H9 (cell line): ENCODE data around the gene PLK3. TPM values are rescaled to one million over a fixed set of nuclear protein-coding genes. Genes with fewer than 3 reads are reported as not detected.

Experiments
- DNase-seq: peaks from one replicate; pipeline ENCODE4 v3.0.0-alpha.2; 2017
- H2AFZ ChIP-seq: one replicate; pipeline ENCODE4 v1.6.1; 2013; ENCODE audit warnings: mild to moderate bottlenecking, low read length, control low read depth, moderate library complexity
- H2AK5ac ChIP-seq: 2 replicates; pipeline ENCODE4 v1.6.1; 2013; ENCODE audit warnings: low read length, control low read depth, mixed read lengths; ENCODE audit not compliant: insufficient read length
- H2BK120ac ChIP-seq: one replicate; pipeline ENCODE4 v1.6.1; 2013; ENCODE audit warnings: low read depth, mild to moderate bottlenecking, low read length, control low read depth, inconsistent platforms; ENCODE audit not compliant: poor library complexity, severe bottlenecking
- H2BK12ac ChIP-seq: 2 replicates; pipeline ENCODE4 v1.6.1; 2013; ENCODE audit warnings: low read length, control low read depth, mixed read lengths, low read depth; ENCODE audit not compliant: insufficient read length
- H2BK15ac ChIP-seq: 2 replicates; pipeline ENCODE4 v1.6.1; 2013; ENCODE audit warnings: low read depth, low read length, control low read depth
- H2BK20ac ChIP-seq: one replicate; pipeline ENCODE4 v1.6.1; 2013; ENCODE audit warnings: low read depth, mild to moderate bottlenecking, low read length, control low read depth, inconsistent platforms; ENCODE audit not compliant: poor library complexity, severe bottlenecking
- H2BK5ac ChIP-seq: 2 replicates; pipeline ENCODE4 v1.6.1; 2013; ENCODE audit warnings: low read length, control low read depth, mixed read lengths; ENCODE audit not compliant: insufficient read length
- H3K14ac ChIP-seq: 2 replicates; pipeline ENCODE4 v1.6.1; 2013; ENCODE audit warnings: low read length, control low read depth; ENCODE audit not compliant: insufficient read depth
- H3K18ac ChIP-seq: 2 replicates; pipeline ENCODE4 v1.6.1; 2013; ENCODE audit warnings: low read depth, mild to moderate bottlenecking, mixed read lengths, low read length, control low read depth; ENCODE audit not compliant: insufficient read length
- H3K23ac ChIP-seq: 2 replicates; pipeline ENCODE4 v1.6.1; 2013; ENCODE audit warnings: low read length, control low read depth, mixed read lengths, low read depth; ENCODE audit not compliant: insufficient read length
- H3K23me2 ChIP-seq: 2 replicates; pipeline ENCODE4 v1.6.1; 2013; ENCODE audit warnings: low read depth, mild to moderate bottlenecking, mixed read lengths, low read length, control low read depth; ENCODE audit not compliant: insufficient read length, poor library complexity, severe bottlenecking
- H3K27ac ChIP-seq: 2 replicates; pipeline ENCODE4 v1.5.1; 2013; ENCODE audit warnings: low read length, control low read depth, mixed read lengths, low read depth; ENCODE audit not compliant: insufficient read length
- H3K27me3 ChIP-seq: 2 replicates; pipeline ENCODE4 v1.6.1; 2013; ENCODE audit warnings: low read length, control low read depth, inconsistent platforms; ENCODE audit not compliant: insufficient read depth
- H3K4ac ChIP-seq: 2 replicates; pipeline ENCODE4 v1.6.1; 2013; ENCODE audit warnings: low read depth, mild to moderate bottlenecking, control low read depth, inconsistent platforms, low read length, moderate library complexity
- H3K4me1 ChIP-seq: 2 replicates; pipeline ENCODE4 v1.6.1; 2013; ENCODE audit warnings: low read length, control low read depth, inconsistent platforms; ENCODE audit not compliant: insufficient read depth
- H3K4me2 ChIP-seq: 2 replicates; pipeline ENCODE4 v1.6.1; 2013; ENCODE audit warnings: low read length, control low read depth, mixed read lengths; ENCODE audit not compliant: insufficient read length, insufficient read depth
- H3K56ac ChIP-seq: 2 replicates; pipeline ENCODE4 v1.6.1; 2013; ENCODE audit warnings: low read depth, mild to moderate bottlenecking, mixed read lengths, low read length, control low read depth; ENCODE audit not compliant: insufficient read length
- H3K79me1 ChIP-seq: 2 replicates; pipeline ENCODE4 v1.6.1; 2013; ENCODE audit warnings: low read depth, mild to moderate bottlenecking, moderate library complexity, low read length, control low read depth, inconsistent platforms; ENCODE audit not compliant: insufficient read depth, poor library complexity, severe bottlenecking
- H3K79me2 ChIP-seq: 2 replicates; pipeline ENCODE4 v1.6.1; 2013; ENCODE audit warnings: low read length, control low read depth, inconsistent platforms; ENCODE audit not compliant: insufficient read depth
- H3K9ac ChIP-seq: 2 replicates; pipeline ENCODE4 v1.6.1; 2013; ENCODE audit warnings: low read length, control low read depth, mixed read lengths; ENCODE audit not compliant: insufficient read length; ENCODE audit errors: extremely low read depth
- H3K9me3 ChIP-seq: one replicate; pipeline ENCODE4 v1.6.1; 2013; ENCODE audit warnings: low read depth, low read length, inconsistent platforms; ENCODE audit not compliant: control insufficient read depth
- H3T11ph ChIP-seq: one replicate; pipeline ENCODE4 v1.6.1; 2013; ENCODE audit warnings: mild to moderate bottlenecking, low read length, control low read depth, inconsistent platforms
- H4K20me1 ChIP-seq: one replicate; pipeline ENCODE4 v1.6.1; 2013; ENCODE audit not compliant: control insufficient read depth, insufficient read length, insufficient read depth
- H4K5ac ChIP-seq: 2 replicates; pipeline ENCODE4 v1.6.1; 2013; ENCODE audit warnings: low read depth, mild to moderate bottlenecking, mixed read lengths, low read length, control low read depth; ENCODE audit not compliant: insufficient read length
- H4K8ac ChIP-seq: replicated peaks from 2 replicates; pipeline ENCODE4 v1.6.1; 2013; ENCODE audit warnings: low read length, control low read depth, mixed read lengths, low read depth; ENCODE audit not compliant: insufficient read length
- H4K91ac ChIP-seq: 2 replicates; pipeline ENCODE4 v1.6.1; 2013; ENCODE audit warnings: low read depth, mild to moderate bottlenecking, moderate library complexity, mixed read lengths, low read length, control low read depth; ENCODE audit not compliant: insufficient read length
- H3K27ac Mint-ChIP-seq, 3 experiments: 2 replicates in 2 of 3; 3 replicates in 1 of 3; pipeline ENCODE4 v1.8.0; 2020 to 2021; ENCODE audit warnings: mixed read lengths in 3 of 3, mild to moderate bottlenecking in 1 of 3, moderate library complexity in 1 of 3
- H3K27me3 Mint-ChIP-seq: 2 replicates; pipeline ENCODE4 v1.8.0; 2021; ENCODE audit warnings: low read depth, mild to moderate bottlenecking, moderate library complexity, mixed read lengths
- H3K36me3 Mint-ChIP-seq, 3 experiments: 2 replicates in 2 of 3; 3 replicates in 1 of 3; pipeline ENCODE4 v1.8.0; 2020 to 2021; ENCODE audit warnings: low read depth in 3 of 3, mixed read lengths in 3 of 3; ENCODE audit not compliant: insufficient read depth in 1 of 3
- H3K4me1 Mint-ChIP-seq, 2 experiments: 2 replicates each; pipeline ENCODE4 v1.8.0; 2020; ENCODE audit warnings: mixed read lengths in 2 of 2
- H3K4me3 Mint-ChIP-seq, 2 experiments: 2 replicates in 1 of 2; 3 replicates in 1 of 2; pipeline ENCODE4 v1.8.0; 2020 to 2021; ENCODE audit warnings: mild to moderate bottlenecking in 2 of 2, mixed read lengths in 2 of 2, moderate library complexity in 1 of 2
- H3K9me3 Mint-ChIP-seq, 2 experiments: 2 replicates in 1 of 2; 3 replicates in 1 of 2; pipeline ENCODE4 v1.8.0; 2020; ENCODE audit warnings: mild to moderate bottlenecking in 2 of 2, mixed read lengths in 2 of 2, moderate library complexity in 1 of 2
- CTCF ChIP-seq: fragments of 200-600 bp; sonication (generic); conservative IDR thresholded peaks from 3 replicates; pipeline ENCODE4 v1.8.0; 2021; ENCODE audit warnings: antibody characterized with exemption, mild to moderate bottlenecking
- WGBS: extraction: QIAGEN DNeasy Blood & Tissue Kit; methylation state at CpG from one replicate; pipeline ENCODE4 v1.1.7; 2013; ENCODE audit warnings: missing lambda C conversion rate, low lambda C conversion rate, mixed read lengths; ENCODE audit not compliant: insufficient read length; ENCODE audit errors: extremely low coverage; 5-methylcytosine and 5-hydroxymethylcytosine counted together
- total RNA-seq: library from RNA; stranded (reverse); gene quantifications from 2 replicates; pipeline ENCODE4 v1.2.1, GENCODE V29; 2021

The PLK3 gene
- total RNA-seq, 1 experiment from 2014 or later = 14.7 TPM

GRCh38 chr1:44757420-44757819, 42.8 kb upstream of the PLK3 start:
- H3K23ac ChIP-seq = no peak overlapping the region

More at GRCh38 chr1:44757420-44757819, 42.8 kb upstream of the PLK3 start:
- Mint-ChIP-seq H3K9me3 (no peaks in the 10 kb centered on the region; a peak in 1 of 5 replicates), H3K27me3 (no peaks in the 10 kb centered on the region), H3K27ac (no peak overlapping the region), H3K36me3 (peaks cover 60 to 92% (median 91%) of the 10 kb centered on the region in 3 experiments; a peak in 6 of 7 replicates), H3K4me1 (no peaks in the 10 kb centered on the region), H3K4me3 (no peak overlapping the region)
- H3K56ac ChIP-seq = no peak overlapping the region
- no peak overlapping the region for H4K91ac ChIP-seq
- no peak for TF ChIP-seq CTCF
- H2BK20ac ChIP-seq = no peak overlapping the region
- H2BK15ac ChIP-seq = no peak overlapping the region
- no peak overlapping the region for H2BK12ac ChIP-seq
- no peak overlapping the region for H3K14ac ChIP-seq
- H3K4me1 ChIP-seq = no peaks in the 10 kb centered on the region
- no peaks in the 10 kb centered on the region for H3K9me3 ChIP-seq
- H2AFZ ChIP-seq = no peak overlapping the region
- no peak for DNase-seq
- no peak overlapping the region for H3K4me2 ChIP-seq
- H3T11ph ChIP-seq = no peak overlapping the region
- H3K23me2 ChIP-seq = no peaks in the 10 kb centered on the region
- no peak overlapping the region for H3K18ac ChIP-seq
- H4K5ac ChIP-seq = no peak overlapping the region
- H2BK120ac ChIP-seq = no peak overlapping the region
- no peak overlapping the region for H2AK5ac ChIP-seq
- no peaks in the 10 kb centered on the region for H3K27me3 ChIP-seq
- H3K9ac ChIP-seq = no peak overlapping the region
- no CpG with 5 or more reads among the region's 2 CpGs for WGBS
- no peak overlapping the region for H3K27ac ChIP-seq
- H2BK5ac ChIP-seq = no peak overlapping the region
- no peaks in the 10 kb centered on the region for H3K79me1 ChIP-seq
- no peak overlapping the region for H4K8ac ChIP-seq
- no peaks in the 10 kb centered on the region for H4K20me1 ChIP-seq
- H3K4ac ChIP-seq = no peak overlapping the region
- H3K79me2 ChIP-seq = no peaks in the 10 kb centered on the region
